OCI-LY3 (cell line): ENCODE data around the gene ALOXE3.

ENCODE experiments used
- H2AFZ ChIP-seq: fragments of 200-600, 300-600 bp; shearing (Covaris generic); 2 replicates; pipeline ENCODE4 v1.6.0; 2014; ENCODE audit warnings: antibody characterized with exemption, low read depth, low read length
- H3K27ac ChIP-seq: fragments of 200-600, 300-600 bp; sonication (generic); 2 replicates; pipeline ENCODE4 v1.5.1; 2014; ENCODE audit warnings: mild to moderate bottlenecking, low read length, moderate library complexity, mixed read lengths
- H3K27me3 ChIP-seq: fragments of 200-600, 300-600 bp; sonication (generic); 2 replicates; pipeline ENCODE4 v1.6.1; 2014; ENCODE audit warnings: low read depth, low read length, mixed read lengths
- H3K36me3 ChIP-seq: fragments of 200-600, 300-600 bp; sonication (generic); replicated peaks from 2 replicates; pipeline ENCODE3; 2014; ENCODE audit warnings: low read depth, low read length, mixed read lengths
- H3K4me1 ChIP-seq: fragments of 300-600, 200-600 bp; sonication (generic); 2 replicates; pipeline ENCODE4 v1.6.1; 2014; ENCODE audit warnings: low read length, mixed read lengths
- H3K4me2 ChIP-seq: fragments of 200-600, 300-600 bp; sonication (generic); 2 replicates; pipeline ENCODE4 v1.6.1; 2014; ENCODE audit warnings: low read length, mixed read lengths
- H3K4me3 ChIP-seq: fragments of 300-600, 200-600 bp; sonication (generic); 2 replicates; pipeline ENCODE4 v1.5.1; 2014; ENCODE audit warnings: antibody characterized with exemption, mild to moderate bottlenecking, low read length, moderate library complexity
- H3K79me2 ChIP-seq: fragments of 300-600, 200-600 bp; shearing (Covaris generic); 2 replicates; pipeline ENCODE4 v1.6.1; 2014; ENCODE audit warnings: mild to moderate bottlenecking, low read length, mixed read lengths
- H3K9ac ChIP-seq: fragments of 300-600, 200-600 bp; shearing (Covaris generic); 2 replicates; pipeline ENCODE4 v1.6.0; 2014; ENCODE audit warnings: mild to moderate bottlenecking, low read length, moderate library complexity
- H3K9me3 ChIP-seq: fragments of 200-600, 300-600 bp; shearing (Covaris generic); 2 replicates; pipeline ENCODE4 v1.6.1; 2014; ENCODE audit warnings: low read length, mixed read lengths; ENCODE audit not compliant: insufficient read depth
- H4K20me1 ChIP-seq: fragments of 200-600, 300-600 bp; sonication (generic); 2 replicates; pipeline ENCODE4 v1.6.1; 2016; ENCODE audit warnings: low read length, mixed read lengths; ENCODE audit not compliant: insufficient read depth
- EZH2phosphoT487 ChIP-seq: fragments of 200-600 bp; shearing (Covaris generic); IDR thresholded peaks from 2 replicates; pipeline ENCODE4 v1.6.1; 2018; ENCODE audit warnings: antibody characterized with exemption, mixed run types, low read depth
- TF ChIP-seq, protein P1 (sequence below): fragments of 200-600, 300-600 bp; sonication (generic); IDR thresholded peaks from 2 replicates; pipeline ENCODE4 v1.5.1; 2014; ENCODE audit warnings: antibody characterized with exemption, low read length, low read depth

ALOXE3 gene

DNA sequence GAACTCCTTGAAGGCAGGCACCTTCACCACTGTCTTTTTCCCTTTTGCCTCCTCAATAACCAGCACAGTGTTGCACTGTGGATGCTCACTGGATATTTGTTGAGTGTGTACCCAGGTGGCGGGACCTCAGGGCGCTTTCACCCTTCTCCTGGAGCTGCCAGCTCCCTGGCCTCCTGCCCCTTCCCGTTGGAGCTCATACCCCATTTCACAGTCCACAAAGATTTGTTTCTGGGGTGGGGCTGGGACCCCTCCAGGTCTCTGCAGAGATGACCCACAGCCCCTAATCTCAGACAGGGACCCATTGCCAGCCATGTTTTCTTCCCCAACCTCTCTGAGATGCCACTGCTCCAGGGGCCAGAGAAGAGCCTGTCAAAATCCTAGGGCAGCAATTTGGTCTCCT lies 43.2 kb downstream of the ALOXE3 start:
- H3K4me1 ChIP-seq = peaks cover 8% of the 10 kb centered on the region
- TF ChIP-seq, protein P1, sequence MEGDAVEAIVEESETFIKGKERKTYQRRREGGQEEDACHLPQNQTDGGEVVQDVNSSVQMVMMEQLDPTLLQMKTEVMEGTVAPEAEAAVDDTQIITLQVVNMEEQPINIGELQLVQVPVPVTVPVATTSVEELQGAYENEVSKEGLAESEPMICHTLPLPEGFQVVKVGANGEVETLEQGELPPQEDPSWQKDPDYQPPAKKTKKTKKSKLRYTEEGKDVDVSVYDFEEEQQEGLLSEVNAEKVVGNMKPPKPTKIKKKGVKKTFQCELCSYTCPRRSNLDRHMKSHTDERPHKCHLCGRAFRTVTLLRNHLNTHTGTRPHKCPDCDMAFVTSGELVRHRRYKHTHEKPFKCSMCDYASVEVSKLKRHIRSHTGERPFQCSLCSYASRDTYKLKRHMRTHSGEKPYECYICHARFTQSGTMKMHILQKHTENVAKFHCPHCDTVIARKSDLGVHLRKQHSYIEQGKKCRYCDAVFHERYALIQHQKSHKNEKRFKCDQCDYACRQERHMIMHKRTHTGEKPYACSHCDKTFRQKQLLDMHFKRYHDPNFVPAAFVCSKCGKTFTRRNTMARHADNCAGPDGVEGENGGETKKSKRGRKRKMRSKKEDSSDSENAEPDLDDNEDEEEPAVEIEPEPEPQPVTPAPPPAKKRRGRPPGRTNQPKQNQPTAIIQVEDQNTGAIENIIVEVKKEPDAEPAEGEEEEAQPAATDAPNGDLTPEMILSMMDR = no peak
- no peak for TF ChIP-seq EZH2phosphoT487
- H3K9ac ChIP-seq = no peak overlapping the region
- no peak overlapping the region for H3K4me2 ChIP-seq
- H4K20me1 ChIP-seq = no peaks in the 10 kb centered on the region
- H3K36me3 ChIP-seq = no peaks in the 10 kb centered on the region
- H3K27me3 ChIP-seq = peaks cover 12% of the 10 kb centered on the region
- H3K27ac ChIP-seq = no peak overlapping the region
- no peak overlapping the region for H2AFZ ChIP-seq
- H3K9me3 ChIP-seq = no peaks in the 10 kb centered on the region
- H3K4me3 ChIP-seq = no peak overlapping the region
- no peaks in the 10 kb centered on the region for H3K79me2 ChIP-seq

DNA sequence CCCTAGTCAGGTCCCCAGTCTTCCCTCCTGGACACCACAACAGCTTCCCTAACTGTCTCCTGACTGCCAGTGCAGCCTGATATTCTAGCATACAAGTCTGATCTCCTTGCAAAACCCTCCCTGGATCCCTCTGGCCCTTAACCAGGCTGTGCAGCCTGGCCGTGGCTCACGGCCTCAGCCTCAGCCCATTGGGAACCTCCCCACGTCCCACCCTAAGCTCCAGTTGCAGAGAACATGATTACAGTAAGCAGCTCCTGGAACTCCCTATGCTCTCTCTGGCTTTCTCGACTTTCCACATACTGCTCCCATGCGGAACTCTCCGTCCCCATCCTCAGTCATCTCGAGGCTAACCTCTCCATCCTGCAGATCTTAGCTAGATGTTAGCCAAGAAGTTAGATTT lies 43.8 kb downstream of the ALOXE3 start:
- no peak for TF ChIP-seq EZH2phosphoT487
- TF ChIP-seq, protein P1 = no peak
- no peak overlapping the region for H3K4me2 ChIP-seq

DNA sequence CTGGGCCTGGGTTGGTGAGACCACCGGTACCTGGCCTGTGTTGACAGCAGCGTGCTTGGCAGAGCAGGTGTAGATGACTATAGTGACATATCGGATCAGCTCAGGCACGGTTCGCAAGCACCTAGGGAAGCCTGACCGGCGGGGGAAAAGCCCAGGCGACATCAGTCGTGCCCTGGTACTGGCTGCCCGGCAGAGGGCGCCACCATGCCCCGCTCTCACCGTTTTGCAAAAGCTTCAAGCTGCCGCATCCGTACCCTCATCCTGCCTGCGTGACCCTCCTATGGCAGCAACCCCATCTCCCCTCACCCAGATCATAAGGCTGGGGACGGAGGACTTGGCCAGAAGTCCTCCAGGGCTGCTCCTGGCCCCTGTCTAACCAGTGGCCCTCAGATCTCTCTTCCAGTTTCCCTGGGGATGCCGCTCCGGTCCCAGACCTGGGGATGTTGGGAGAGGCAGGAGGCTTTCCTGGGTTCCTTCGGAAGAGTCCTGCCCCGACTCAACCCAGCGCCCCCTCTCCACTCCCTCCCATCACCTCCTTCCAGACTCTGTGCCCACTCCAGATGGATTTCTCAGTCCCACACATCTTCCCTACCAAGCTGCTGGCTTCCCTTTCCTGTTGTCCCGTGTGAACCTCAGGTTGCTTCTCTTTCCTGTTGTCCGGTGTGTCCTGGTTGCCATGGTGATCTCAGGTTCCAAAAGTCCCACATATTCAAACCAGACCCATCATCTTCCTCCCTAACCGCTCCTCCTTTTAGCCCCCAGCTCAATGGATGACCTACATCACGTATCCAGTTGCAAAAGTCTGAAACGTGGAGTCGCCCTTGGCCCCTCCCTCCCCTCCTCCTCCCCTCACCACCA lies 44.5 kb downstream of the ALOXE3 start:
- Histone ChIP-seq H3K27ac (no peak overlapping the region), H3K4me1 (peaks cover 15% of the 10 kb centered on the region), H3K4me3 (peak overlapping the region; percentile 71), H3K27me3 (peaks cover 12% of the 10 kb centered on the region), H3K79me2 (no peaks in the 10 kb centered on the region), H3K36me3 (no peaks in the 10 kb centered on the region), H2AFZ (peak overlapping the region; percentile 91), H3K9me3 (no peaks in the 10 kb centered on the region), H3K4me2 (peak overlapping the region; percentile 77), H4K20me1 (no peaks in the 10 kb centered on the region), H3K9ac (no peak overlapping the region)
- TF ChIP-seq, protein P1 = peak; percentile 65
- TF ChIP-seq EZH2phosphoT487 = no peak

More for the DNA sequence above, 43.8 kb downstream of the ALOXE3 start:
- Histone ChIP-seq H2AFZ (no peak overlapping the region), H3K4me3 (no peak overlapping the region), H3K36me3 (no peaks in the 10 kb centered on the region), H3K27ac (no peak overlapping the region), H3K9me3 (no peaks in the 10 kb centered on the region), H3K27me3 (peaks cover 12% of the 10 kb centered on the region), H3K4me1 (peaks cover 8% of the 10 kb centered on the region), H4K20me1 (no peaks in the 10 kb centered on the region), H3K79me2 (no peaks in the 10 kb centered on the region), H3K9ac (no peak overlapping the region)

DNA sequence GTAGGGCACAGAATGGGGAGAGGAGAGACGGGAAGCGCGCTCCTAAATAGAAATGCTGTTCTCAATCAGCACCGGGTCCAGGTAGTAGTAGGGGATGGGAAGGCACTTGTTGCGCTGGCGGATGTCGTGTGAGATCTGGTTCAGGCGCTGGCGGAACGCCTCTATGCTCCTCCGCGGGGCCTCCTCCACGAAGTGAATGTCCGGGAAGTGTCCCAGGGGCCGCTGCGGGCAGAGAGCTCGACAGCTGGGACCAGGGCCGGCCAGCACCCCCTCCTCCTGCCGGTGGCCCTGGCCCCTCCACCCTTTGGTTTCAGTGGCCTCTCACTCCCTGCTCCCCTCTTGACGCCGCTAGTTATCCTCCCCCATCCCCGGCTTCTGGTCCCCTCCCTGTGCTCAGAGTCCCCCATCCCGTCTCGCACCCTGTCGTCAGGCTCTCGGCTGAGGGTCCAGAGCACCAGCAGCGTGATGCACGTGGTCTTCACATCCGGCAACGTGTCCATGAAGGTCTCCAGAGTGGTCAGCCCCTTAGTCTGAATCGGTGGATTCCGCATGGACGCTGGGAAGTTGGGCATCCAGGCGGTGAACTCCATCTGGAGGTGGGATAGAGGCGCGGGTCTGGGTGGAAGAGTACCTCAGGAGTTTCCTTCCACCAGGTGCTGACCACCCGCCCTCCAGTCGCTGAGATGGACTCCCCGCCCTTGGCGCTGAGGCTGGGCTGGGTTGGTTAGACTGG lies 45.4 kb downstream of the ALOXE3 start:
- Histone ChIP-seq H3K27ac (no peak overlapping the region), H4K20me1 (no peaks in the 10 kb centered on the region), H2AFZ (no peak overlapping the region), H3K4me1 (peaks cover 19% of the 10 kb centered on the region), H3K9me3 (no peaks in the 10 kb centered on the region), H3K79me2 (no peaks in the 10 kb centered on the region), H3K27me3 (peaks cover 12% of the 10 kb centered on the region), H3K4me2 (peak overlapping the region; percentile 77; the same call in 1 of the 2 replicates), H3K9ac (no peak overlapping the region), H3K4me3 (no peak overlapping the region; the same call in 1 of the 2 replicates), H3K36me3 (no peaks in the 10 kb centered on the region)
- no peak for TF ChIP-seq EZH2phosphoT487
- TF ChIP-seq, protein P1 = no peak
